ENCODE measurements around the gene LNPEP.

- TF ChIP-seq, protein P1, sequence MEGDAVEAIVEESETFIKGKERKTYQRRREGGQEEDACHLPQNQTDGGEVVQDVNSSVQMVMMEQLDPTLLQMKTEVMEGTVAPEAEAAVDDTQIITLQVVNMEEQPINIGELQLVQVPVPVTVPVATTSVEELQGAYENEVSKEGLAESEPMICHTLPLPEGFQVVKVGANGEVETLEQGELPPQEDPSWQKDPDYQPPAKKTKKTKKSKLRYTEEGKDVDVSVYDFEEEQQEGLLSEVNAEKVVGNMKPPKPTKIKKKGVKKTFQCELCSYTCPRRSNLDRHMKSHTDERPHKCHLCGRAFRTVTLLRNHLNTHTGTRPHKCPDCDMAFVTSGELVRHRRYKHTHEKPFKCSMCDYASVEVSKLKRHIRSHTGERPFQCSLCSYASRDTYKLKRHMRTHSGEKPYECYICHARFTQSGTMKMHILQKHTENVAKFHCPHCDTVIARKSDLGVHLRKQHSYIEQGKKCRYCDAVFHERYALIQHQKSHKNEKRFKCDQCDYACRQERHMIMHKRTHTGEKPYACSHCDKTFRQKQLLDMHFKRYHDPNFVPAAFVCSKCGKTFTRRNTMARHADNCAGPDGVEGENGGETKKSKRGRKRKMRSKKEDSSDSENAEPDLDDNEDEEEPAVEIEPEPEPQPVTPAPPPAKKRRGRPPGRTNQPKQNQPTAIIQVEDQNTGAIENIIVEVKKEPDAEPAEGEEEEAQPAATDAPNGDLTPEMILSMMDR (IDR thresholded peaks at IDR 0.05) = peak in 1 of 3 donors; percentile 14
- TF ChIP-seq POLR2AphosphoS5 (IDR thresholded peaks at IDR 0.05) = peak; percentile 41 to 56 (median 47)
Measured at GRCh38 chr5:96934708-96935558, 947 bp upstream of the LNPEP start.

All from breast epithelium (tissue), 3 donors.